Activated naive CD8-positive, alpha-beta T cell (primary cell): ENCODE results near the gene NCAPG.
"Not testable (repeated sequence)": the region's sequence is repeated elsewhere in the genome, so short reads cannot be mapped to it uniquely, and the experiment has no call there.

ENCODE experiments used
- H3K27ac Mint-ChIP-seq: one replicate; pipeline ENCODE4 v1.8.0; 2021; ENCODE audit warnings: mixed read lengths
- H3K27me3 Mint-ChIP-seq: one replicate; pipeline ENCODE4 v1.8.0; 2021; ENCODE audit warnings: mixed read lengths
- H3K36me3 Mint-ChIP-seq: one replicate; pipeline ENCODE4 v1.8.0; 2021; ENCODE audit warnings: mixed read lengths
- H3K4me1 Mint-ChIP-seq: one replicate; pipeline ENCODE4 v1.8.0; 2021; ENCODE audit warnings: low read depth, mixed read lengths
- H3K4me3 Mint-ChIP-seq: one replicate; pipeline ENCODE4 v1.8.0; 2021; ENCODE audit warnings: mild to moderate bottlenecking, mixed read lengths
- H3K9me3 Mint-ChIP-seq: one replicate; pipeline ENCODE4 v1.8.0; 2021; ENCODE audit warnings: low read depth, mixed read lengths

The NCAPG gene

GRCh38 chr4:17814140-17814539 lies 3.4 kb downstream of the NCAPG start:
- H3K4me3 Mint-ChIP-seq = no peak overlapping the region
- H3K27me3 Mint-ChIP-seq = peaks cover 2% of the 10 kb centered on the region
- H3K9me3 Mint-ChIP-seq = no peaks in the 10 kb centered on the region
- H3K27ac Mint-ChIP-seq = no peak overlapping the region
- H3K36me3 Mint-ChIP-seq = no peaks in the 10 kb centered on the region
- H3K4me1 Mint-ChIP-seq = peaks cover 12% of the 10 kb centered on the region

- no peak overlapping the region for H3K4me3 Mint-ChIP-seq
- peaks cover 11% of the 10 kb centered on the region for H3K4me1 Mint-ChIP-seq
- no peak overlapping the region for H3K27ac Mint-ChIP-seq
- H3K9me3 Mint-ChIP-seq = no peaks in the 10 kb centered on the region
- H3K36me3 Mint-ChIP-seq = no peaks in the 10 kb centered on the region
- H3K27me3 Mint-ChIP-seq = peaks cover 2% of the 10 kb centered on the region
Measured at GRCh38 chr4:17816142-17816541, 5.4 kb downstream of the NCAPG start.

DNA sequence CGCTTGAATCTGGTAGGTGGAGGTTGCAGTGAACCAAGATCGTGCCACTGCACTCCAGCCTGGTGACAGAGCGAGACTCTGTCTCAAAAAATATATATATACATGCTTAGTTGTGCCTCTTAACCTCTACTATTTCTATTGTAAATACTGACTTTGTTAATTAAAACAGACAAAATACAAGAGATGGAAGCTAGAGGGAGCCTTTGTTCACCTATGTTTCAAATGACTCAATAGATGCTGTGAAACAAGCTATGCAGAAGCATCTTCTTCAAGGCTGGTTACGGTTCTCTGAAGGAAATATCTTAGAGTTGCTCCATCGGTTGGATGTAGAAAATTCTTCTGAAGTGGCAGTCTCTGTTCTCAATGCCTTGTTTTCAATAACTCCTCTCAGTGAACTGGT lies 6.2 kb downstream of the NCAPG start:
- Mint-ChIP-seq H3K36me3 (no peaks in the 10 kb centered on the region), H3K4me3 (peak overlapping the region; percentile 24), H3K27ac (no peak overlapping the region), H3K27me3 (peaks cover 2% of the 10 kb centered on the region), H3K9me3 (no peaks in the 10 kb centered on the region), H3K4me1 (peaks cover 5% of the 10 kb centered on the region)

GRCh38 chr4:17823871-17824669 lies 13.3 kb downstream of the NCAPG start:
- H3K9me3 Mint-ChIP-seq = no peaks in the 10 kb centered on the region
- H3K27ac Mint-ChIP-seq = no peak overlapping the region
- H3K4me3 Mint-ChIP-seq = no peak overlapping the region
- no peaks in the 10 kb centered on the region for H3K4me1 Mint-ChIP-seq
- H3K27me3 Mint-ChIP-seq = peaks cover 1% of the 10 kb centered on the region
- H3K36me3 Mint-ChIP-seq = no peaks in the 10 kb centered on the region

GRCh38 chr4:17846266-17846665 lies 35.5 kb downstream of the NCAPG start:
- Mint-ChIP-seq H3K9me3 (no peaks in the 10 kb centered on the region), H3K27ac (no peak overlapping the region), H3K36me3 (peaks cover 3% of the 10 kb centered on the region), H3K27me3 (no peaks in the 10 kb centered on the region), H3K4me1 (no peaks in the 10 kb centered on the region), H3K4me3 (no peak overlapping the region)

DNA sequence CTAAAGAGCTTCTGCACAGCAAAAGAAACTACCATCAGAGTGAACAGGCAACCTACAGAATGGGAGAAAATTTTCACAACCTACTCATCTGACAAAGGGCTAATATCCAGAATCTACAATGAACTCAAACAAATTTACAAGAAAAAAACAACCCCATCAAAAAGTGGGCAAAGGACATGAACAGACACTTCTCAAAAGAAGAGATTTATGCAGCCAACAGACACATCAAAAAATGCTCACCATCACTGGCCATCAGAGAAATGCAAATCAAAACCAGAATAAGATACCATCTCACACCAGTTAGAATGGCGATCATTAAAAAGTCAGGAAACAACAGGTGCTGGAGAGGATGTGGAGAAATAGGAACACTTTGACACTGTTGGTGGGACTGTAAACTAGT lies 39.5 kb downstream of the NCAPG start:
- H3K27me3 Mint-ChIP-seq, H3K36me3 Mint-ChIP-seq, H3K27ac Mint-ChIP-seq, H3K9me3 Mint-ChIP-seq, H3K4me3 Mint-ChIP-seq, H3K4me1 Mint-ChIP-seq: not testable (repeated sequence)

GRCh38 chr4:17851959-17852358 lies 41.2 kb downstream of the NCAPG start:
- no peak overlapping the region for H3K27ac Mint-ChIP-seq
- H3K9me3 Mint-ChIP-seq = no peaks in the 10 kb centered on the region
- H3K36me3 Mint-ChIP-seq = peaks cover 8% of the 10 kb centered on the region
- H3K4me3 Mint-ChIP-seq = no peak overlapping the region
- H3K27me3 Mint-ChIP-seq = no peaks in the 10 kb centered on the region
- H3K4me1 Mint-ChIP-seq = no peaks in the 10 kb centered on the region

- no peak overlapping the region for H3K4me3 Mint-ChIP-seq
- peaks cover 20% of the 10 kb centered on the region for H3K36me3 Mint-ChIP-seq
- H3K27ac Mint-ChIP-seq = no peak overlapping the region
- H3K4me1 Mint-ChIP-seq = no peaks in the 10 kb centered on the region
- no peaks in the 10 kb centered on the region for H3K27me3 Mint-ChIP-seq
- H3K9me3 Mint-ChIP-seq = no peaks in the 10 kb centered on the region
Measured at GRCh38 chr4:17854036-17854435, 43.3 kb downstream of the NCAPG start.

GRCh38 chr4:17859793-17860406 lies 49.1 kb downstream of the NCAPG start:
- H3K36me3 Mint-ChIP-seq = peaks cover 37% of the 10 kb centered on the region
- H3K4me1 Mint-ChIP-seq = no peaks in the 10 kb centered on the region
- H3K4me3 Mint-ChIP-seq = no peak overlapping the region
- H3K27ac Mint-ChIP-seq = no peak overlapping the region
- H3K27me3 Mint-ChIP-seq = no peaks in the 10 kb centered on the region
- peaks cover 12% of the 10 kb centered on the region for H3K9me3 Mint-ChIP-seq

GRCh38 chr4:17861906-17862305 lies 51.1 kb downstream of the NCAPG start:
- not testable (repeated sequence) for H3K4me3 Mint-ChIP-seq, H3K27me3 Mint-ChIP-seq, H3K4me1 Mint-ChIP-seq, H3K27ac Mint-ChIP-seq
- Mint-ChIP-seq H3K36me3 (peaks cover 40% of the 10 kb centered on the region), H3K9me3 (peaks cover 12% of the 10 kb centered on the region)

- H3K27ac Mint-ChIP-seq = no peak overlapping the region
- no peaks in the 10 kb centered on the region for H3K27me3 Mint-ChIP-seq
- peaks cover 27% of the 10 kb centered on the region for H3K36me3 Mint-ChIP-seq
- peaks cover 12% of the 10 kb centered on the region for H3K9me3 Mint-ChIP-seq
- no peak overlapping the region for H3K4me3 Mint-ChIP-seq
- no peaks in the 10 kb centered on the region for H3K4me1 Mint-ChIP-seq
Measured at GRCh38 chr4:17865866-17866363, 55.1 kb downstream of the NCAPG start.

- H3K9me3 Mint-ChIP-seq = peaks cover 8% of the 10 kb centered on the region
- H3K4me1 Mint-ChIP-seq = no peaks in the 10 kb centered on the region
- no peaks in the 10 kb centered on the region for H3K27me3 Mint-ChIP-seq
- H3K4me3 Mint-ChIP-seq = no peak overlapping the region
- no peak overlapping the region for H3K27ac Mint-ChIP-seq
- peaks cover 24% of the 10 kb centered on the region for H3K36me3 Mint-ChIP-seq
Measured at GRCh38 chr4:17866810-17867209, 56.0 kb downstream of the NCAPG start.

DNA sequence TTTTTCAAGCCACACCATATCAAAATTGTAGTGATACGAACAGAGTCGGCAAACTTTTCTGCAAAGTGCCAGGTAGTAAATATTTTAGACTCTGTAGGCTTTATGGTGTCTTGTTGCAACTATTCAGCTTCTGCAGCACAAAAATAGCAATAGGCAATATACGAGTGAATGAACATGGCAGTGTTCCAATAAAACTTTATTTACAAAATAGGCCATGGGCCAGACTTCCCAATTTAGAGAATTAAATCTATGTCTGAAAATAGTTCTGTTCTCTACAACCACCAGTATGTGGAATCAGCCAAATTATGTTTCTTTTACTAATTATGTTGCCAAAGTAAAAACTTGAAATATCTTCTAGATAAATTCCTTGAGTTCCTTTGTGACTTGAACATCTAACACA lies 56.5 kb downstream of the NCAPG start:
- Mint-ChIP-seq H3K36me3 (peaks cover 19% of the 10 kb centered on the region), H3K27ac (no peak overlapping the region), H3K4me3 (no peak overlapping the region), H3K9me3 (peaks cover 4% of the 10 kb centered on the region), H3K27me3 (no peaks in the 10 kb centered on the region), H3K4me1 (no peaks in the 10 kb centered on the region)

DNA sequence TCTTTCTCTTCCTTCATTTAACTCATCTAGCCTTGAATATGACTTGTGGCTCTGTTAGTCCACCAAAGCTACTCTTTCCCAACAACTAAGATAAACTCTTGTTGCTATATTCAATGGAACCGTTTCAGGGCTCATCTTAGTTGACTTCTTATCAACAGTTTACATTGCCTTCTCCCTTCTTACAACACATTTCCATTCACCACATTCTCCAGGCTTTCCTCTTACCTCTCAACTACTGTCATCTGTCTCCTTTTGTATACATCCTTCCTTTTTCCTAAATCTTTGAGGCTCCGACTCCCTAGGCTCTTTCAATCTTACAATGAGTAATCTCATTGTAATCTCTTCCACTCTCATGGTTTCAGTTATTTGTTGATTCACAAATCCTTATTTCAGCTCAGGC lies 58.5 kb downstream of the NCAPG start:
- Mint-ChIP-seq H3K4me3 (no peak overlapping the region), H3K36me3 (peaks cover 10% of the 10 kb centered on the region), H3K27me3 (no peaks in the 10 kb centered on the region), H3K4me1 (no peaks in the 10 kb centered on the region), H3K27ac (no peak overlapping the region), H3K9me3 (no peaks in the 10 kb centered on the region)

DNA sequence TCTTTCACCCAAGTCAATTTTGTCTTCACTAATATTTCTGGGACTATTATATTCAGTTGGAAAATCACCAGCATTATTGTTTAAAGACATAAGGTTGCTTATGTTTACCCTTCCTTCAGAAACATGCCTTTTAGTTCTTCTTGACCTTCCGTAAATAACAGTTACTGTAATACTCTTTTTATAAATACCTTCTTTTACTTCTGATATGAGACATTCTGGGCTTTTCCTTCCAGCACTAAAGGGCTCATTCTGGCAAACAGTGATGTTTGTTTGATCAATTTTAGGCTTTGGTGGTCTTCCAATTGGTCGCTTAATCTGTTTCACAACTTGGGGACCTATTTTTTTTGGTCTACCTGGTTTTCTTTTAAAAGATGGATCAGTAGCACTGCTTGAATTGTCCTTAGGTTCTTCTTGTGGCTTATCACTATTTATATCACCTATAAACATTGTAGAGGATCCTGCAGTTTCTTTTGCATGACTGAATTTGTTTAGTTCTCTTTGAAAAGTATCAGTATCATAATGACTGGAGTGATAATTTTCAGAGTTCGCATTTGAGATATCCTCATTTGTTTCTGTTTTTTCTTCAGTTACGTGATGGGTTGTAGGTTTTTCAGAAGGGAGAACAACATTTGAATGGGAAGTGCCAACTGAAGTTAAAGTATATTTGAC lies 64.8 kb downstream of the NCAPG start:
- H3K36me3 Mint-ChIP-seq = peaks cover 15% of the 10 kb centered on the region
- H3K27me3 Mint-ChIP-seq = no peaks in the 10 kb centered on the region
- no peak overlapping the region for H3K27ac Mint-ChIP-seq
- H3K4me3 Mint-ChIP-seq = no peak overlapping the region
- no peaks in the 10 kb centered on the region for H3K4me1 Mint-ChIP-seq
- H3K9me3 Mint-ChIP-seq = peaks cover 5% of the 10 kb centered on the region
